ENCODE data around the gene TESK1.

- TF ChIP-seq CTCF (IDR thresholded peaks at IDR 0.05) (no peak), NFYB (CRISPR knock-in tag; conservative IDR thresholded peaks at IDR 0.05; ENCODE audit: low read depth) (no peak), STAT6 (CRISPR knock-in tag; conservative IDR thresholded peaks at IDR 0.05; ENCODE audit: low read depth) (no peak), ZNF263 (CRISPR knock-in tag; IDR thresholded peaks at IDR 0.05; ENCODE audit: low read depth) (no peak), ZNF219 (CRISPR knock-in tag; IDR thresholded peaks at IDR 0.05; ENCODE audit: borderline replicate concordance) (no peak), FOXP4 (CRISPR knock-in tag; IDR thresholded peaks at IDR 0.05) (no peak), JUN (CRISPR knock-in tag; IDR thresholded peaks at IDR 0.05) (no peak), IRF2 (CRISPR knock-in tag; IDR thresholded peaks at IDR 0.05; ENCODE audit: borderline replicate concordance, low read depth) (no peak), ZNF423 (CRISPR knock-in tag; IDR thresholded peaks at IDR 0.05) (no peak), MAX (CRISPR knock-in tag; IDR thresholded peaks at IDR 0.05) (no peak), ELF4 (CRISPR knock-in tag; IDR thresholded peaks at IDR 0.05; ENCODE audit: low read depth) (no peak)
These were observed 24.5 kb downstream of the TESK1 start for GRCh38 chr9:35629597-35629996.
